ENCODE measurements around the gene FBXW8.

FBXW8 gene

GRCh38 chr12:117061555-117062079, 150.9 kb downstream of the FBXW8 start:
- no peak for ATAC-seq
- no peak for TF ChIP-seq GLIS3 (CRISPR knock-in tag; IDR thresholded peaks at IDR 0.05)
- no peak for TF ChIP-seq CREB5 (CRISPR knock-in tag; IDR thresholded peaks at IDR 0.05; ENCODE audit: low read depth)
- no peak for TF ChIP-seq SNAI2 (CRISPR knock-in tag; IDR thresholded peaks at IDR 0.05)
- TF ChIP-seq BACH2 (CRISPR knock-in tag; IDR thresholded peaks at IDR 0.05; ENCODE audit: borderline replicate concordance) = no peak
- TF ChIP-seq TCF4 (CRISPR knock-in tag; IDR thresholded peaks at IDR 0.05; ENCODE audit: borderline replicate concordance) = no peak
- TF ChIP-seq ISL1 (CRISPR knock-in tag; IDR thresholded peaks at IDR 0.05) = no peak
- TF ChIP-seq CSRNP3 (CRISPR knock-in tag; IDR thresholded peaks at IDR 0.05) = no peak
- TF ChIP-seq ARNTL (CRISPR knock-in tag; IDR thresholded peaks at IDR 0.05; ENCODE audit: borderline replicate concordance, low read depth) = no peak
- TF ChIP-seq TOX (CRISPR knock-in tag; IDR thresholded peaks at IDR 0.05; ENCODE audit: borderline replicate concordance) = no peak
- no peak for TF ChIP-seq ZNF70 (CRISPR knock-in tag; IDR thresholded peaks at IDR 0.05)
- no peak for TF ChIP-seq ZNF565 (CRISPR knock-in tag; conservative IDR thresholded peaks at IDR 0.05; ENCODE audit: low read depth)
- no peak for TF ChIP-seq ZNF8 (CRISPR knock-in tag; IDR thresholded peaks at IDR 0.05)
- TF ChIP-seq ESRRG (CRISPR knock-in tag; IDR thresholded peaks at IDR 0.05) = no peak
- TF ChIP-seq CSDC2 (CRISPR knock-in tag; IDR thresholded peaks at IDR 0.05) = no peak
- TF ChIP-seq RARB (CRISPR knock-in tag; IDR thresholded peaks at IDR 0.05) = no peak
- no peak for TF ChIP-seq POU6F1 (CRISPR knock-in tag; IDR thresholded peaks at IDR 0.05; ENCODE audit: borderline replicate concordance, low read depth)
- TF ChIP-seq OSR1 (CRISPR knock-in tag; IDR thresholded peaks at IDR 0.05) = no peak

GRCh38 chr12:117063162-117063911, 152.6 kb downstream of the FBXW8 start:
- no peak for ATAC-seq
- TF ChIP-seq ZNF70 (CRISPR knock-in tag; IDR thresholded peaks at IDR 0.05) = no peak
- TF ChIP-seq ISL1 (CRISPR knock-in tag; IDR thresholded peaks at IDR 0.05) = no peak
- TF ChIP-seq TSHZ2 (CRISPR knock-in tag; IDR thresholded peaks at IDR 0.05) = no peak
- no peak for TF ChIP-seq RARB (CRISPR knock-in tag; IDR thresholded peaks at IDR 0.05)
- no peak for TF ChIP-seq OSR1 (CRISPR knock-in tag; IDR thresholded peaks at IDR 0.05)
- no peak for TF ChIP-seq TCF4 (CRISPR knock-in tag; IDR thresholded peaks at IDR 0.05; ENCODE audit: borderline replicate concordance)
- TF ChIP-seq PATZ1 (CRISPR knock-in tag; IDR thresholded peaks at IDR 0.05; ENCODE audit: borderline replicate concordance) = no peak
- TF ChIP-seq BACH2 (CRISPR knock-in tag; IDR thresholded peaks at IDR 0.05; ENCODE audit: borderline replicate concordance) = no peak
- TF ChIP-seq ESRRG (CRISPR knock-in tag; IDR thresholded peaks at IDR 0.05) = no peak
- TF ChIP-seq ZFP30 (CRISPR knock-in tag; IDR thresholded peaks at IDR 0.05) = no peak
- TF ChIP-seq GLIS3 (CRISPR knock-in tag; IDR thresholded peaks at IDR 0.05) = no peak
- no peak for TF ChIP-seq ZNF565 (CRISPR knock-in tag; conservative IDR thresholded peaks at IDR 0.05; ENCODE audit: low read depth)
- no peak for TF ChIP-seq ARNTL (CRISPR knock-in tag; IDR thresholded peaks at IDR 0.05; ENCODE audit: borderline replicate concordance, low read depth)
- no peak for TF ChIP-seq SNAI2 (CRISPR knock-in tag; IDR thresholded peaks at IDR 0.05)
- TF ChIP-seq CSRNP3 (CRISPR knock-in tag; IDR thresholded peaks at IDR 0.05) = no peak
- TF ChIP-seq ZFP3 (CRISPR knock-in tag; IDR thresholded peaks at IDR 0.05) = no peak
- TF ChIP-seq PPARA (CRISPR knock-in tag; IDR thresholded peaks at IDR 0.05; ENCODE audit: borderline replicate concordance) = no peak
- no peak for TF ChIP-seq TOX (CRISPR knock-in tag; IDR thresholded peaks at IDR 0.05; ENCODE audit: borderline replicate concordance)
- TF ChIP-seq CSDC2 (CRISPR knock-in tag; IDR thresholded peaks at IDR 0.05) = no peak
- TF ChIP-seq ZC3H10 (CRISPR knock-in tag; IDR thresholded peaks at IDR 0.05) = no peak
